ENCODE results near the gene HBEGF.

Gene HBEGF

DNA sequence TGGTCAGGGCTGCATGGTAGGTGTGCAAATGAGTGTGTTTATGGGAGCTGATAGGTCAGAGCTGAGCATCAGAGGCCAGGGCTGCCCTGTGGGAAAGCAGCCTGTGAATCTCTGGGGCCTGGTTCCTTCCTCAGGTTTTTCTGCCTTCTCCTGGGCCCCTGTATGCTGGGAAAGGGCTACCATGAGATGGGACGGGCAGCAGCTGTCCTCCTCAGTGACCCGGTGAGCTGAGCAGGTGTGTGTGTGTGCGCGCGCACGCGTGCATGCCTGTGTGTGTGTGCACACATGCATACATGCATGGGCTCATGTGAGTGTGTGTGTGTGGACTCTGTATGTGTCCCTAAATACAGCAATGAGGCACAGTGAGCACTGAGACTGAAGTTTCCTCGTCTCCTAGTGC lies 15.9 kb upstream of the HBEGF start:
- TF ChIP-seq, protein P1, sequence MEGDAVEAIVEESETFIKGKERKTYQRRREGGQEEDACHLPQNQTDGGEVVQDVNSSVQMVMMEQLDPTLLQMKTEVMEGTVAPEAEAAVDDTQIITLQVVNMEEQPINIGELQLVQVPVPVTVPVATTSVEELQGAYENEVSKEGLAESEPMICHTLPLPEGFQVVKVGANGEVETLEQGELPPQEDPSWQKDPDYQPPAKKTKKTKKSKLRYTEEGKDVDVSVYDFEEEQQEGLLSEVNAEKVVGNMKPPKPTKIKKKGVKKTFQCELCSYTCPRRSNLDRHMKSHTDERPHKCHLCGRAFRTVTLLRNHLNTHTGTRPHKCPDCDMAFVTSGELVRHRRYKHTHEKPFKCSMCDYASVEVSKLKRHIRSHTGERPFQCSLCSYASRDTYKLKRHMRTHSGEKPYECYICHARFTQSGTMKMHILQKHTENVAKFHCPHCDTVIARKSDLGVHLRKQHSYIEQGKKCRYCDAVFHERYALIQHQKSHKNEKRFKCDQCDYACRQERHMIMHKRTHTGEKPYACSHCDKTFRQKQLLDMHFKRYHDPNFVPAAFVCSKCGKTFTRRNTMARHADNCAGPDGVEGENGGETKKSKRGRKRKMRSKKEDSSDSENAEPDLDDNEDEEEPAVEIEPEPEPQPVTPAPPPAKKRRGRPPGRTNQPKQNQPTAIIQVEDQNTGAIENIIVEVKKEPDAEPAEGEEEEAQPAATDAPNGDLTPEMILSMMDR (IDR thresholded peaks at IDR 0.05; ENCODE audit: low read depth, low read length, missing control alignments): no peak
- DNase-seq (ENCODE audit: extremely low read depth, low read depth): no peak
- H3K4me3 ChIP-seq (replicated peaks; ENCODE audit: low read depth, low read length): no peak overlapping the region

DNA sequence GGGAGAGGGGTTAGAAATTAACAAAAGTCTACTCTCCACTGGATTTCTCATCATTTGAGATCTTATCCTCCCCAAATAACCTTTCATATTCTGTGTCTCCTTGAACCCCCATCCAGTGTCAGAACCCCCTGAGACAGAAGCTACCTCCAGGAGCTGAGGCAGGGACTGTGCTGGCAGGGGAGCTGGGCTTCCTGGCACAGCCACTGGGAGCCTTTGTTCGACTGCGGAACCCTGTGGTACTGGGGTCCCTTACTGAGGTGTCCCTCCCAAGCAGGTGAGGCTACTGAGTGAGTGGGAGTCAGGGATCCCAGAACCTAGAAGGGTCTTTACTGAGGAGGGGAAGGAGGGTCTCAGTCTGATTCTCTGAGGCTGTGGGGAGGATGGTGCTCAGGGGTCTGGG lies 15.5 kb upstream of the HBEGF start:
- TF ChIP-seq, protein P1 (IDR thresholded peaks at IDR 0.05; ENCODE audit: low read depth, low read length, missing control alignments): no peak
- no peak for DNase-seq (ENCODE audit: extremely low read depth, low read depth)
- H3K4me3 ChIP-seq (replicated peaks; ENCODE audit: low read depth, low read length): no peak overlapping the region

DNA sequence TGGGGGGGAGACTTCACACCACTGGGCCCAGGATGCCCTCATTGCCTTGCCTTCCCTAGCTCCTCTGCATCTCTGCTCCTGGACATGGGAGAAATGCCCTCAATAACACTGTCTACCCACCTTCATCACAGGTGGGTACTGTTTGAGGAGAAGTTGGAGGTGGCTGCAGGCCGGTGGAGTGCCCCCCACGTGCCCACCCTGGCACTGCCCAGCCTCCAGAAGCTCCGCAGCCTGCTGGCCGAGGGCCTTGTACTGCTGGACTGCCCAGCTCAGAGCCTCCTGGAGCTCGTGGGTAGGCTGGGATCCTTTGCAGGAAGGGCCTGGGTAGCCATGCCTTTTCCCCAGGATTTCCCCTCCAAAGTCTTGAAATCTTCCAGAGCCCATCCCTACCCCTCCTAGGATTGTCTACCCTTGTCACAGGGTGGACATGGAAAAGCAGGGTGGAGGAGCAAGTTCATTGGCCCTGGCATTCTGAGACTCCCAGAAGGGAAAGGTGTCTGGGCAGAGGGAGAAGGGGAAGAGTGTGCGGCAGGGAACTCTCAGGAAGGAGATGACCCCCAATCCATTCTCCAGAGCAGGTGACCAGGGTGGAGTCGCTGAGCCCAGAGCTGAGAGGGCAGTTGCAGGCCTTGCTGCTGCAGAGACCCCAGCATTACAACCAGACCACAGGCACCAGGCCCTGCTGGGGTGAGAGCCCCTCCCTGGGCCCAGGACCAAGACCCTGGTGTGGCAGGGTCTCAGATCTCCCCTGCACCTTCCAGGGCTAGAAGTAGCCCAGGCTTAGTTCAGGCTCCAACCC lies 14.5 kb upstream of the HBEGF start:
- DNase-seq (ENCODE audit: extremely low read depth, low read depth): no peak

DNA sequence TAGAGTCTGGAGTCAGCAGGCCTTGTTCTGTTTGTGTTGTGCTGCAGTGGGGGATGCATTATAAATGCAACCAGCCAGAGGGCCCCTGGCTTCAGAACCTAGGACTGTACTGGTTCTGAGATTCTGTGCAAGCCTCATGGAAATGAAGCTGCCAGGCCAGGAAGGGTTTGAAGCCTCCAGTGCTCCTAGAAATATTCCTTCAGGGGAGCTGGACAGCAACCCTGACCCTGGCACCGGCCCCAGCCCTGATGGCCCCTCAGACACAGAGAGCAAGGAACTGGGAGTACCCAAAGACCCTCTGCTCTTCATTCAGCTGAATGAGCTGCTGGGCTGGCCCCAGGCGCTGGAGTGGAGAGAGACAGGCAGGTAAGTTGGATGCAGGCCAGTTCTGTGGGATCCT lies 13.7 kb upstream of the HBEGF start, which contains the start of gene SLC4A9:
SLC4A9 (plus strand) TSS at position 94 of the 400 bp plus-strand sequence; CDS start at position 137, 43 bp downstream.
- TF ChIP-seq, protein P1 (IDR thresholded peaks at IDR 0.05; ENCODE audit: low read depth, low read length, missing control alignments): no peak
- H3K4me3 ChIP-seq (replicated peaks; ENCODE audit: low read depth, low read length): no peak within 1 kb of the TSS
- DNase-seq (ENCODE audit: extremely low read depth, low read depth): no peak

More for the DNA sequence above, 14.5 kb upstream of the HBEGF start:
- no peak overlapping the region for H3K4me3 ChIP-seq (replicated peaks; ENCODE audit: low read depth, low read length)
- TF ChIP-seq, protein P1 (IDR thresholded peaks at IDR 0.05; ENCODE audit: low read depth, low read length, missing control alignments): no peak

DNA sequence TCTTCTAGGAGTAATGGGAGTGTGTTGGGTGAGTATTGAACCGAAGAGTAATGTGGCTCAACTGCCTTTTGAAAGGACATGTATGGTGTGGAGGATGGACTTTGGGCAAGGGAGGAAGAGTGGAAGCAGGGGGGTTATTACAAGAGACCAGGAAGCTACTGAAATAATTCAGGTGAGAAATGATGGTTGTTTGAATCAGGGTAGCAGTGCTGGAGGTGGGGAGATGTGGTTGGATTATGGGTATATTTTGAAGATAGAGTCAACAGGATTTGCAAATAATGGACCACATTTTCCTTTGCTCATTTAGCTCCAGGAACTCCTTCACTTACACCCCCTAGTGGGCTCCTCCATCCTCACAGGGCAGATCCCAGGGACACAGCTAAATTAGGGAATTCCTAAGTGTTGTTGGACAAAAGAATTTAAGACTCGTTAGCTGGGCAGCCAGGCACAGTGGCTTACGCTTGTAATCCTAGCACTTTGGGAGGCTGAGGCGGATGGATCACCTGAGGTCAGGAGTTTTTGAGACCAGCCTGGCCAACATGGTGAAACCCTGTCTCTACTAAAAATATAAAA lies 12.4 kb upstream of the HBEGF start:
- TF ChIP-seq, protein P1 (IDR thresholded peaks at IDR 0.05; ENCODE audit: low read depth, low read length, missing control alignments): peak; percentile 69
- no peak overlapping the region for H3K4me3 ChIP-seq (replicated peaks; ENCODE audit: low read depth, low read length)
- no peak for DNase-seq (ENCODE audit: extremely low read depth, low read depth)

DNA sequence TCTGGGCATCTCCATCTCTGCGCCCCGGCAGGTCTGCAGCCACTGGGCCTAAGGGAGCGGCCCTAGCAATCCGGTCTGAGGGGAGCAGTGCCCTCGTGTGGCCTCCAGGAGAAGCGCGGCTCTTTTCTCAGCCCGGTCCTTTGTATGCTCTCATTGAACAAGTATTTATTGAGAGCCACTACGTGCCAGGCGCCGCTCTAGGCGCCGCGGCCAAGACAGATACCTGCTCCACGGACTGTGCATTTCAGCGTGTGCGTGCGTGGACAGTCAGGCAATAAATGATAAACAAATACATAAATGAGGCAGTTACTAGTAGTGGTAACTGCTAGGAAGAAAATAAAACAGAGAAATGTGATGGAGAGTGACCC lies 11.3 kb upstream of the HBEGF start:
- TF ChIP-seq, protein P1 (IDR thresholded peaks at IDR 0.05; ENCODE audit: low read depth, low read length, missing control alignments): peak; percentile 95
- DNase-seq (ENCODE audit: extremely low read depth, low read depth): peak; percentile 63
- H3K4me3 ChIP-seq (replicated peaks; ENCODE audit: low read depth, low read length): 0 out of 2 replicates have a peak overlapping the region, but pooled peaks have one; percentile 5
